GM19463 (cell line): ENCODE results near the gene LRP1B.

Experiments
- ATAC-seq: cut with Tn5 transposase; IDR thresholded peaks from one replicate; pipeline ENCODE4 v1.9.1; 2021; ENCODE audit warnings: mild to moderate bottlenecking, moderate library complexity; ENCODE audit not compliant: unreplicated experiment

The LRP1B gene

GRCh38 chr2:141482697-141483096, 648.1 kb downstream of the LRP1B start:
- no peak for ATAC-seq

DNA sequence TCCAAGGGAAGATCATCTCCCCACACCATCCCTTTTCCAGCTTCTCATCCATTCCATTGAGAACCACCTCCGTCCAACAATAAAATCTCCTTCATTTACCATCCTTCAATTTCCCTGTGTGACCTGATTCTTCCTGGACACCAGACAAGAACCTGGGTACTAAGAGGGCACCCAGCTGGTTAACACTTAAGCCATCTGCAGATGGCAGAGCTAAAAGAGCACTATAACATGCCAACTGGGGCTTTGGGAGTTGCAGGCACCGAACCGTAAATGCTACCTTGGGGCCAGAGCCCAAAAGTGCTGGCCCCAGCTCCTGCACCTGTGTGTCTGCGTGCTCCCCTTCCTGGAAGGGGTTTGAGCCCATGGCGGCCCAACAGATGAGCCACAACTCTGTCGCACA, 655.0 kb downstream of the LRP1B start:
- no peak for ATAC-seq

DNA sequence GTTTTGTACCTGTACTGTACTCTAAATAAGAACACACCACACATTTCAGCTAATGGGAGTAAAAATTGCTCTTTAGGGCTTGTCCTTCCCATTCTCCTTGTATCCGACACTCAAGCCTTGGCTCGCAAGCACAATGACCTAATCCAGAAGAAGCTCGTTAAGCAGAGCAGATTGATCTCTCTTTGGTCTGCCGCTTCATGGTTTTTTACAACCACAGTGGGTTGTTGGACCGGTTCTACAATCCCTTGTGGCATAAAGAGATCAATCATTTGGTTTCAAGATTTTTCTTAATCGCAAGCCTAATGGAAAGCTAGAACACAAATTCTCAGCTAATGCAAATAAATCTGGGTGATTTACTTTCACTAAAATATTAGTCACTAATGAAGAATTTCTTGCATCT, 662.1 kb downstream of the LRP1B start:
- no peak for ATAC-seq

DNA sequence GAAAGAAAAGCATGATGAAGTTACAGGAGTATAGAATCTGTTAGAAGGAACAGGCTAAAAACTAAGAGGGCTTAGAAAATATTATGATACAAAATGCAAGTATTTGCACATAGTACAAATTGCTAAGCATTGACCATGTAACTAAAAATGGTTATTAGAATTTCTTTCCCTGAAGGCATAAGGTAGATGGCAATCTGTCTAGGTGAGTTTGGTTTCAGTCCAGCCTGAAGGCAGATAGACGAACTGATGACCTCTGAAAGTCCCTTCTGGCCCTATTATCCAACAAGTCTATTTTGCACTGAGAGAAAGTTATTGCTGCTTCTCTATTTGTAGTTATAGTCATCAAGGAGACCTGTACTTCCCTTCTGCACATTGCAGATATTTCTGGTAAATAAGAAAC, 663.5 kb downstream of the LRP1B start:
- ATAC-seq = no peak

DNA sequence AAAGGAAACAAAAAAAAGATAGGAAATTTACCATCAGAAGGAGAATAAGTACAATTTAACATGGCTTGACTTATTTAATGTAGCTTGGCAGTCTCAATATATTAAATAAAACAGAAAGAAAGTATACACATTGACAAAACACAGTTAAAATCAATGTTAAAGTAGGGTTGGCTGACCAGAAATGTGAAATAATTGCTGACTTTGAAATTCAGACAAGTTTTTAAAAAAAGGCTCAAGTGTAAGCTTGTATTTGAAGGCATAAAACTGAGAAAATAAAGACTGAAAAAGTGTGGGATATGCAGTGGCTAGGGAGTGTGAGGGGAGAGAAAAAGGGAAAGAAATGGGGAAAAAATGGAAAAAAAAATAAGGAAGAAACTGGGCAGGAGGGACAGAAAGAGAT, 665.8 kb downstream of the LRP1B start:
- ATAC-seq = no peak

DNA sequence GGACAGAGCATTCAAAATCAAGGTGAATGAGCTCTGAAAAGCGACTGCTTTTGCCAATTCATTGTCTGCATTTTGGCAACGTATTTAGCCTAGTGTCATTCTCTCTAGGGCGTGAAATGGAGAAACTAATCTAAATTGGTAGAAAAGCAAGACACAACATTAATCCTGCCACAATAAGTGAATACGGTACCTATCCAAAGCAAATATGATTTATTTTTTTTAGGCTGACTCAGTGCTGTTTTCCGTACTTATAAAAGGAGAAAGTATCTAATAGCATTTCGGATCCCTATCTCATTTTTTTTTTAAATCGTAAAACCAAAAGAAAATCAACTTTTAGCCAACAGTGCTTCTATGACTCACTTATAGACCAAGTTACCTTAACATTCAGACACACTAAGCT, 672.5 kb downstream of the LRP1B start:
- no peak for ATAC-seq

DNA sequence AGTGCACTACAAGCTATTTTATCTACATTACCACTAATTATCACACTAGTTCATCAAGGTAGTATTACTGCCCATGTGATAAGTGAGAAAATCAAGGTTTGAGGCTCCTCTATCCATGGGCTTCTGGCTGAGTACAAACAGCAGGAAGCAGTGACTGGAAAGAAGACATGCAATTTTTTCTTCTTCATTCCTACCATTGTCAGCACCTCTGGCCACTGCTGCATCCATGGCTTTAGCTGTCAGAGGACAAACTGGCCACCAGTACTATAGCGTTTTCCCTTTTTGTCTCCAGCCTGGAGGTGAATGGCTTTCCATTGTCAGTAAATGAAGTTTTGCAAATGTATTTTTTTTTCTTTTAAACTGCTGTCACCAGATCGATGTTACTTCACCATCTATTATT, 674.9 kb downstream of the LRP1B start:
- ATAC-seq = no peak

DNA sequence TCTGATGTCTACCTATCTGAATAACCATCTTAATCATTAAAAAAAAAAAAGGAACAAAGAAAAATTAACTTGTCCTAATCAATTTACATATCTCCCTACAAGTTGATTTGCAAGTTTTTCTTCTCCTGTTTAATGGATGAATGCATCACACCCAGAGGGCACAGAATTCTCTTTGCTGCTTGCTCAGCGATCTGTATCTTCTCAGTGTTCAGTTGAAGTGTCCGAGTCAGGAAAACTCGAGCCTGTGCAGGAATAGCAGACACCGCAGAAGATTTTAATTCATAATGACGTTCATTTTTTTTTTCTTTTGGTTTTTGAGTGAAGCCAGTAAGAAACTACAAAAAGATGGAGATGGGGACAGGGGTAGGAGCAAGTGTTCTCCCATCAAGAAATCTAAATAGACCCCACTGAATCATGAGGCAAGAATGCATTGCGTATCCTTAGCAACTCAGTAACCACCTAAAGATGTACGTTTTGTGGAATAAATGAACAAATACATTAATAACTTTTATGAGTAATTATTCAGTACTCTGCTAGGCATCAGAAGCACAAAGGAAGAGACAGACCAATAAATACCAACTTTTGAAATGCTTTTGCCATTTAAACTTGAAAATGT, 675.5 kb downstream of the LRP1B start:
- no peak for ATAC-seq

GRCh38 chr2:141440072-141440635, 690.7 kb downstream of the LRP1B start:
- no peak for ATAC-seq

GRCh38 chr2:141439524-141439923, 691.3 kb downstream of the LRP1B start:
- ATAC-seq = no peak

DNA sequence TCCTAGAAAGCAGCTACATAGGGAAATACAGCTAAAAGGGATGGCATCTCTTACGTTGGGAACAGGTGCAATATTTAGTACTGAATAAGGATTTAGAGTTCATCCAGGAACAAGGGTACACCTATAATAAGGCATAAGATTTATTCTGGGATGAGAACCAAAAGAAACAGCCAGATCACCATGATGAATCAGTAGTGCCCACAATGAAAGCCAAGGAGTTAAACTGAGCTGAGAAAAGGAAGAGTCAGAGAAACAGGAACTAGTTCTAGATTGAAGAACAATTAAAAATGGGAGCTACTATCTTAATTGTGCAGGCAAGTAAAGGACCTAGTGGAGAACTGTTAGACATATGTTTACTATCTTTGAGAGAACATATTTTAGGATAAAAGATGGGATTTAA, 692.3 kb downstream of the LRP1B start:
- no peak for ATAC-seq

- ATAC-seq = no peak
Measured at GRCh38 chr2:141437521-141437920, 693.3 kb downstream of the LRP1B start.

GRCh38 chr2:141423124-141423523, 707.7 kb downstream of the LRP1B start:
- ATAC-seq = no peak

DNA sequence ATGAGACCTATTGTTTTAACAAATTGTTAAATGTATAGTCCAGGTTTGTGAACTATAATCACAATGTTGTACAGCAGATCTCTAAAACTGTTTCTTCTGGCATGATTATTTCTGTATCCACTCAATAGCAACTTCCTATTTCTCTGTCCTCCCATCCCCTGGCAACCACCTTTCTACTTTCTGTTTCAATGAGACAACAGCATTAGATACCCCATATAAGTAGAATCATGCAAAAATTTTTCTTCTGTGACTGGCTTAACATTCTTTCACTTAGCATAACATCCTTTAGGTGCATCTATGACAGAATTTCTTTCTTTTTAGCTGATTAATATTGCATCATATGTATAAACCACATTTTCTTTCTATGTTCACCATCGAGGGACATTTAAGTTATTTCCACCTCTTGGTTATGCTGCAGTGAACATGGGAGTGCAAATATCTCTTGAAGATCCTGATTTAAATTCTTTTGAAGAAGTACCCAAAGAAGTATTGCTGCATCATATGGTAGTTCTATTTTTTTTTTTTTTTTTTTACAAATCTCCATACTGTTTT, 713.5 kb downstream of the LRP1B start:
- ATAC-seq = no peak

DNA sequence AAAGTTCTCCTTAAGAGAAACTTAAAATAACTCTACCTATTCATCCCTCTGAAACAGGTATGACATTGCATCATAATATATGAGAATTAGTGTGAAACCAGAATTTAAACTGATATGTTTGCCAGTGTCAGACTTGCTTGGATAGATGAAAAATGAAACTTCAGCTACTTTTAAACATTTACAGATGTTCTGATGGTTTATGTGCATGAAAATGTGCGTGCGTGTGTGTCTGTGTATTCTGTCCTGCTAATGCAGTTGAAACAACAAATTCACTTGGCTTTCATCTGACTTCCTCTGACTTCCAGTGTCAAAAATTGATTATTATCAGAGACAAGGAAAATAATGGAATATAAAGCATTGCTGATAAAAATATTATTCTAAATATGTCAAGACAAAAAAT, 719.4 kb downstream of the LRP1B start:
- ATAC-seq = no peak

DNA sequence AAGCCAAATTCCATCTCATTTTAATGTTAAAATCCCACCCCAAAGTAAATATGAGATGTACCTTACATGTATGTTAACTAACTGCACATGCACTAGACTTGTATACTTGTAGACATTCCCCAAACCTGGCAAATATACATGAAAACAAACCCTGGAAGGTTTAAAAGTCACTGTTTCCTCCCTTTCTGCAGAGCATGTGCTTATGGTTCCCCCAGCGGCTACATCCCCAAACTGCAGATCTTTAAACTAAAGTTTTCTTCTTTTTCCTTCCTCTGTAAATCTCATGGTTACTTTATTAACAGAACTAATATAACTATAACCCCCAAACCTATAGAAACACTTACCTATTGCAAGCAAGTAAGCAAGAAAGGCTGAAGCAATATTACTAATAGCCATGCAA, 731.5 kb downstream of the LRP1B start:
- ATAC-seq = no peak

GRCh38 chr2:141393214-141393545, 737.6 kb downstream of the LRP1B start:
- ATAC-seq = no peak

- no peak for ATAC-seq
Measured at GRCh38 chr2:141392517-141393213, 738.2 kb downstream of the LRP1B start.

- ATAC-seq = no peak
Measured at GRCh38 chr2:141386168-141386567, 744.6 kb downstream of the LRP1B start.

- no peak for ATAC-seq
Measured at GRCh38 chr2:141384676-141385075, 746.1 kb downstream of the LRP1B start.

DNA sequence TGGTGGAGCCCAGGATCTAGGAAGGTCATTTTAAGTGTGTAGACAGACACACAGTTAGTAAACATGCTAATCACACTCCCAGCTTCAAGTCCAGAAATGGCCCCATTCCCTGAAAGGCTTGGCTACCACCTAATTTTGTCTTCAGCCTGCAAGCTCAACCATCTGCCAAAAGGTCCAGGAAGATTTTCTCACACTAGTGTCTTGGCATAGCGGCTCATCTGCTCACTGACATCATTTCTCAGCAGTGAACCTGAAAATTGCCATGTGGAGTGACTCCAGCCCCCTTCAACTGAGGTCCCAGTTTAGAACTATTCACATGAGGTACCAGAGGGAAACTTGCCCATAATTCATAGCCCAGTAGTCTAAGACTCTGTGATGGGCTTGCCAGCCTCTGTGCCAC, 748.9 kb downstream of the LRP1B start:
- no peak for ATAC-seq
